HG03045 (cell line): ENCODE results near the gene ATF7.
"Not testable (repeated sequence)": the region's sequence is repeated elsewhere in the genome, so short reads cannot be mapped to it uniquely, and the experiment has no call there.

Experiments
- ATAC-seq: cut with Tn5 transposase; IDR thresholded peaks from one replicate; pipeline ENCODE4 v1.9.1; 2021; ENCODE audit warnings: mild to moderate bottlenecking, moderate library complexity; ENCODE audit not compliant: unreplicated experiment

The ATF7 gene

DNA sequence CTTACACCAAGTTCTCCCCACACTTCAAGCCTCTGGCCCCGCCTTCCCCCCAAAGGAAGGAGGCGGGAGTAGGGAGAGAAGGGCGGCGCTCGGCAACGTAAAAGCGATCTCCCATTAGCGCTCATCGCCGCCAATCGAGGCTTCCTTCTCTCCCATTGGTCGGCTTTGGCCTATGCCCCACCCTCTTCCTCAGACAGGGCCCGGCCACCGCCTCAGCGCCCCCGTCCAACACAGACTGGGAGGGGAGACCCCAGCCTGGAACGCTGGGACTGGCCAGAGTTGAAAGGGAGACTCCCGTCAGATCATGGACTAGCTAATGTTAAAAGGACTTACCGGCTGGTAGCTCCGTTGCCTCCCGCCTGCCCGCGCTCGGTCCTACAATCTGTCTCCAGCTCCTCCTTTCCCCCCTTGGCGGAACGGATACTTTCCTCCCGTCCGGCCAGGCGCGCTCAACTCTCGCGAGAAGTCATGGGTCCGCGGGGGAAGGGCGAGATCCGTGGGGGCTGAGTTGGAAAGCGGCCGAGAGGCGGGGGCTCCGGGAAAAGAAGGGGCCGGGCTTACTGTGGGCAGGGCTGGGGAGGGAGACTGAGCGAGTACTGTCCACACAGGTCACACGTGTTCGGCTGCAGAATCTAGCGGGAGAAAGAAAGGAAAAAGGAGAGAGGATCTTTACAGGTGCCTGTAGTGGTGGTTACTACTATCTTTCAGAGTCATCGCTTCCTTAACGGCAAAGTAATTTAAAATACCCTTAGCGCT is at the start of gene ATF7:
Gene ATF7 (minus strand): TSS at position 437 of the 756 bp plus-strand sequence. CDS start 25,382 bp downstream, outside the sequence.
- ATAC-seq: peak; percentile 95

DNA sequence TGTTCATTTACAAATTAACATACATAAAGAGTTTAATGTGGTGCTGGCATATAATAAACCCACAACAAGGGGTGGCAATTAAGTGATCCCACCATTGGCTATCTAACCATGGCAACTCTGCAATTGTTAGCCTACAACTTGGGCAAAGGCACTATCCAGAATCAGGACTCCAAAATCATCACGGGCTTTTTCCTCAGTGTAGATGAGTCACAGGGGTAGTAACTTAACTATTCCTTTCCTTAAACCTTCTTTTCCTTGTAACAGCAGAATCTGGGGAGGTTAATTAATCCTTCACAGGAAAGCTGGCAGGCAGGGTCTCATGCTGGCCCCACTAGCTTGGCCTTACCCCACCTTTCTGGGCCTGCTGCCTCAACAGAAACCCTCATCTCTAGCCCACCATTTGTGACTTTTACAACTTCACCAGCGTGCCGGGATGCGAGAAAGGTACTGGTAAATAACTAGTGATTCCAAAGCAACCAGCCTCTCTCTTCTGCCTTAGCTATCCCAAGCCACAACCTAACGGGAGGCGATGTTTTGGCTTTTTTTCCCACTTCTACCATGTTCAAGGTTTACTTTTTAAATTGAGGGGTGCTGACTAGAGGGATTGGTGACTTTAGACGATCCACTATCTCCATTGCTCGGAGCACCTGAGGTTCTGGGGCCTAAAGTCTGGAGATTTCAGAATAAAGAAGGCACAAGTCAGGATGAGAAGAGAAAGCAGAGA is 49.0 kb upstream of the ATF7 start:
- ATAC-seq: no peak

DNA sequence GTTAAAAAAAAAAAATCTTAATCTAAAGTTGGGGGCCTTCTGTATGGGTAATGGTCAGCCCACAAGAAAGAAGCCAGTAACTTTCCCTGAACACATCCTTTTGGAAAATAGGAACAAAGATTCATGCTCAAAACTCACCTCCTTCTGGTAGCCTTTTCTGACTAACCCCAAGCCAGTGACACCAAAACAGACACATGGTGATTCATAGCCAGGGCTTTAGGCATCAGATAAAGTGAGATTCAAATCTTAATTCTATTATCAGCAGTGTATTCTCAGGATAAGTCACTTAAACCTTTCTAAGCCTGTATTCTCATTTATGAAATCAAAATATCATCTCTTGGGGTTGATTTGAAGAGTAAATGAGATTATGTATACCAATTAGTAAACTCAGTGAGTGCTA is 44.8 kb upstream of the ATF7 start:
- no peak for ATAC-seq

- no peak for ATAC-seq
These were observed 44.1 kb upstream of the ATF7 start for GRCh38 chr12:53670308-53670707.

DNA sequence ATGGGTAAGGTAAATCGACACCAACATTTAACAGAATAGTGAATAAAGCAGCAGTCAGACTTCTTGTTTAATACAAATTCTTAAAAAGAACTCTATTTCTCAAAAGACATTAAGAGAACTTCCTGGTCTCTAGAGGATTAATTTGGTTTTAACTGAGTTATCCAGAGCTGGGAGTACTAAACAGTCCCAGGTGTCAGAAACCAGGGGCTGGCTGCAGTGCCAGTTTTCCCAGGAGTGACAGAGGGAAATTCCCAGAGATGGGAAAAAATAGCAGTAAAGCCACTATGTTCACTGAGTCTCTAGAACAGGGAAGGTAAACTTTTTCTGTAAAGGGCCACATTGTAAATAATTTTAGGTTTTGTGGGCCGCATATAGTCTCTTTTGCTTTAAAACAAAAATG is 40.9 kb upstream of the ATF7 start:
- no peak for ATAC-seq

- no peak for ATAC-seq
These were observed 38.8 kb upstream of the ATF7 start for GRCh38 chr12:53664936-53665335.

GRCh38 chr12:53664191-53664590 is 38.0 kb upstream of the ATF7 start:
- ATAC-seq: no peak

GRCh38 chr12:53660041-53660440 is 33.9 kb upstream of the ATF7 start:
- no peak for ATAC-seq

GRCh38 chr12:53659571-53659981 is 33.4 kb upstream of the ATF7 start:
- ATAC-seq: no peak

- no peak for ATAC-seq
These were observed 32.9 kb upstream of the ATF7 start for GRCh38 chr12:53659011-53659551.

- no peak for ATAC-seq
These were observed 30.9 kb upstream of the ATF7 start for GRCh38 chr12:53657041-53657440.

DNA sequence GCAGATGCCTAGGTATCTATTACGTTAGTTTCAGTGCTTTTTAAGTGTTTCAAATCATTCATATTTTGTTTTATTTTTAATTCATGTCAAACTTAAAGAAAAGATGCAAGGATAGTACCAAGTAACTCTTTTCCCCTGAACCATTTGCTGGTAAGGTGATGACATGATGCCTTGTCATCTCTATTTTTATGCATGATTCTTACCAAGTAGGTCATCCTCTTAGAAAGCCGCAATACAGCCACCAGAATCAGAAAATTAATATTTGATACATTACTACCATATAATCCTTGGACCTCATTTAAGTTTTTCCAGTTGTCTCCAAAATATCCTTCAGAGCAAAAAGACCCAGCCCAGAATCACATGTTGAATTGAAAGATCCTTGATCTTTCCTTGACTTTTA is 27.4 kb upstream of the ATF7 start:
- no peak for ATAC-seq

DNA sequence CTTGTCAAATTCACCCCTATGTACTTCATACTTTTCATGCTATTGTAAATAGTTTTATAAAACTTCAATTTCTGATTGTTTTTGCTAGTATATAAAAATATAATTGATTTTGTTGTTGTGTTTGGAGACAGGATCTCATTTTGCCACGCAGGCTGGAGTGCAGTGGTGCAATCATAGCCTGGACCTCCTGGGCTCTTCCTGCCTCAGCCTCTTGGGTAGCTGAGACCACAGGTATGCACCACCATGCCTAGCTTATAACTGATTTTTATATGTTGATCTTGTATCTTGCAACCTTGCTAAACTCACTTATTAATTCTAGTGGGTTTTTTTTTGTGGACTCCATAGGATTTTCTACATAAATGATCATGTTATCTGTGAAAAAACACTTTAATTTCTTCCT is 26.2 kb upstream of the ATF7 start:
- ATAC-seq: no peak

DNA sequence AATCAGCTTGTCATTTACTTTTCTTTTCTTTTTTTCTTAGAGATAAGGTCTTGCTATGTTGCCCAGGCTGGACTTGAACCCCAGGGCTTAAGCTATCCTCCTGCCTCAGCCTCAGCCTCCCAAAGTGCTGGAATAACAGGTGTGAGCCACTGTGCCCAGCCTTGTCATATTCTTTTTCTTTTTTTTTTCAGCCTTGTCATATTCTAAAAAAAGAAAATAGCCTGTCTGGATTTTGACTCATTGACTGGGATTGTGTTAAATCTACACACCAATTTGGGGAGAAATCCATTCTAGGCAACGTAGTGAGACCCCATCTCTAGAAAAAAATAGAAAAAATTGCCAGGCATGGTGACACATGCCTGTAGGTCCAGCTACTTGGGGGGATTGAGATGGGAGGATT is 25.6 kb upstream of the ATF7 start:
- ATAC-seq: no peak

DNA sequence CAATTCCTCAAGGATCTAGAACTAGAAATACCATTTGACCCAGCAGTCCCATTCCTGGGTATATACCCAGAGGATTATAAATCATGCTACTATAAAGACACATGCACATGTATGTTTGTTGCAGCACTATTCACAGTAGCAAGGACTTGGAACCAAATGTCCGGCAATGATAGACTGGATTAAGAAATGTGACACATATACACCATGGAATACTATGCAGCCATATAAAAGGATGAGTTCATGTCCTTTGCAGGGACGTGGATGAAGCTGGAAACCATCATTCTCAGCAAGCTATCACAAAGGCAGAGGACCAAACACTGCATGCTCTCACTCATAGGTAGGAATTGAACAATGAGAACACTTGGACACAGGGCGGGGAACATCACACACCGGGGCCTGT is 20.1 kb upstream of the ATF7 start:
- ATAC-seq: not testable (repeated sequence)

DNA sequence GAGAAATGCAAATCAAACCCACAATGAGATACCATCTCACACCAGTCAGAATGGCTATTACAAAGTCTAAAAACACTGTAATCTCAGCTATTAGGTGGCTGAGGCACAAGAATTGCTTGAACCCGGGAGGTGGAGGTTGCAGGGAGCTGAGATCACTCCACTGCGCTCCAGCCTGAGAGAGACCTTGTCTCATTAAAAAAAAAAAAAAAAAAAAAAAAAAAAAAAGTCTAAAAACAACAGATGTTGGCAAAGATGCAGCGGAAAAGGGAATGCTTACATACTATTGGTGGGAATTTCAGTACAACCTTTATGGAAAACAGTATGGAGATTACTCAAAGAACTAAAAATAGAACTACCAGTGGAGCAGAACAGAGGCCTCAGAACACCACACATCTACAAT is 19.0 kb upstream of the ATF7 start:
- ATAC-seq: no peak

DNA sequence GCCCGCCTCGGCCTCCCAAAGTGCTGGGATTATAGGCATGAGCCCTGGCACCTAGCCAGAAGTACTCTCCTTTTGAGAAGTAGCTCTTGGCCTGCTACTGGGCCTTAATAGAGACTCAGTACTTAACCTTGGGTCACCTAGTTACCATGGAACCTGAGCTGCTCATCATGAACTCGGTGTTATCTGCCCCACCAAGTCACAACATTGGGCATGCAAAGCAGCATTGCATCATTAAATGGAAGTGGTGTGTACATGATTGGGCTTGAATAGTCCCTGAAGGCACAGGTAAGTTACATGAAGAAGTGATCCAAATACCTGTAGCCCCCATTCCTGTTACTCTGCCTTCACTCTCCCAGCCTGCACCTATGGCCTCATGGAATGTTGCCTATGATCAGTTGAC is 18.0 kb upstream of the ATF7 start:
- no peak for ATAC-seq

DNA sequence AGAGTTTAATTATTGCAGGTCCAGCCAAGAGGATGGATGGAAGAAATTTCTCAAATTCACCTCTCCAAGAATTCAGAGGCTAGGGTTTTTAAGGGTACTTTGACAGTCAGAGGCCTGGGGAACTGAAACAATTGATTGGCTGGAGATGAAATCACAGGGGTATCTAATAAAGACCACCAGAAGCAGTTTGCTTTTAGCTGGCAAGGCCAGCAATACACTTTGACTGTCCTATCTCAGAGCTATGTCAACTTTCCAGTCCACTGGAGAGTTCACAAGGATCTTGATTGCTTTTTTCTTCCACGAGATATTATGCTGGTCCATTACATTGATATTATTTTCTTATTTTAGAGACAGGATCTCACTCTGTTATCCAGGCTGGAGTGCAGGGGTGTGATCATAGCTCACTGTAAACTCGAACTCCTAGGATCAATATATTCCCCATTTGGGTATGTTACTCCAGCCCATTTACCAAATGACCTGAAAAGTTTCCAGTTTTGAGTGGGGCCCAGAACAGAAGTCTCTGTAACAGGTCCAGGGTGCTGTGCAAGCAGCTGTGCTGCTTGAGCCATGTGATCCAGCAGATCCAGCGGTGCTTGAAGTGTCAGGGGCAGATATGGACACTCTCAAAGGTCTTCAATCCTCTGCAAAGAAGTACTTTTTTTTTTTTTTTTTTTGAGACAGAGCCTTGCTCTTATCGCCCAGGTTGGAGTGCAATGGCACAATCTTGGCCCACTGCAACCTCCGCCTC is 17.2 kb upstream of the ATF7 start:
- no peak for ATAC-seq

DNA sequence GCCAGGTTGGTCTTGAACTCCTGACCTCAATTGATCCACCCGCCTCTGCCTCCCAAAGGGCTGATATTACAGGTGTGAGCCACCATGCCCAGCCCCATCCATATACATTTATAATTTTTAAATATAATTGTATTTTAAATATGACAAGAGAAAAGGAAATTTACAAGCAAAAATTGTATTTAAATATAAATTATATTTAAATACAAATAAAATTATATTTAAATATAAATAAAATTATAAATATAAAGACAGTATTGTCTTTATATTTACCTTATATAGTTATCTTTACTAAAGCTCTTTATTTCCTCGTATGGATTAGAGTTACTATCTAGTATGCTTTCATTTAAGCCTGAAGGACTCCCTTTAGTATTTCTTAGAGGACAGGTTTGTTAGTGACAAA is 11.9 kb upstream of the ATF7 start:
- ATAC-seq: no peak

GRCh38 chr12:53636641-53637040 is 10.5 kb upstream of the ATF7 start:
- no peak for ATAC-seq

- not testable (repeated sequence) for ATAC-seq
These were observed 9.5 kb upstream of the ATF7 start for GRCh38 chr12:53635708-53636107.
